HG02759 (cell line): ENCODE data around the gene ALOX15.
"Not testable (repeated sequence)": the region's sequence is repeated elsewhere in the genome, so short reads cannot be mapped to it uniquely, and the experiment has no call there.

ENCODE experiments used
- ATAC-seq: cut with Tn5 transposase; IDR thresholded peaks from one replicate; pipeline ENCODE4 v1.9.1; 2021; ENCODE audit warnings: mild to moderate bottlenecking, moderate library complexity; ENCODE audit not compliant: unreplicated experiment

The ALOX15 gene

GRCh38 chr17:4655933-4656332, 14.5 kb upstream of the ALOX15 start:
- ATAC-seq = not testable (repeated sequence)

DNA sequence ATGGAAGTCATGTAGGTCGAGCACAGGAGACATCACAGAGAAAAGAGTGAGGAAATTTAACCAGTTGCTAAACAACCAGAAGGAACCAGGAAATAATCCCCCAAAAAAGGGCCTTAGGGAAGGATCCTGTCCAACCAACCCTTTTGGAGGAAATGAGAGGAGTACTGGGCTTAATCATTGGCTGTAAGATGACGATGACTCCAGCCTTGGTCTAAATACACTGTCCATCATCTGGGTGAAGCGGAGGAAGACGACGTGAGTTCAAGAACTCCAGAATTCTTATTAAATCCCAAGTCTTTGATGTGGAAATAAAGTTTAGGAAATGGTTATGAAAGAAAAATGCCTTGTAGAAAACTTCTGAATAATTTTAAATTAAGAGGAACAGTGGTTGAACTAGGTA, 11.5 kb upstream of the ALOX15 start:
- no peak for ATAC-seq

DNA sequence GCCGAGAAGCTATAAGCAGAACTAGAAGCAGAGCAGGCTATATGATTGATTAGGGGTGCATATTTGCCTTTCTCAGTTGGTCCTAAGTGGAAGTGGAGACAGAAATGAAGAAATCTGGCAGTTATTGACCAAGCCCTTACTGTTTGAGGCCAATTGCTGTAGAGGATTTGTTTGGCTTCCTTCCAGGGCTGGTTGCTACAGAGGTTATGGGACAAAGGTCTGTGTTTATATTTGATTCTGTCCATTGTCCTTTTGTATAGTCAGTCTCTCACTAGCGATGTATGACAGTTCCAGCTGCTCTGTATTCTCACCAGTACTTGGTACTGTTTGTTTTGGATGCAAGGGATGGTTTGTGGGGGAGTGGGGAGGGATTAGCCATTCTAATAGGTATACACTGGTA, 7.3 kb upstream of the ALOX15 start:
- no peak for ATAC-seq

DNA sequence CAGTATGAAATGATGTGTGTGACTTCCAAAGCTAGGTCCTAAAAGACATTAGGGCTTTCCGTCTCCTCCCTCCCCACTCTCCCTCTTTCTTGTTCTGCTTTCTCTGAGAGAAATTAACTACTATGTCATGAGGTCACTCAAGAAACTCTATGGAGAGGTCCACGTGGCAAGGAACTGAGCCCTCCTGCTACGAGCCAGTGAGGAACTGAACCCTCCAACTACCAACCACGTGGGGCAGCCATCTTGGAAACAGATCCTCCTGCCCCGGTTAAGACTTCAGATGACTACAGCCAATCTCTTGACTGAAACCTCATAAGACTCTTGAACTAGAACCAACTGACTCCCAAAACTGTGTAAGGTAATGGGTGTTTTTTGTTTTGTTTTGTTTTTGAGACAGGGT, 4.2 kb upstream of the ALOX15 start:
- no peak for ATAC-seq

- no peak for ATAC-seq
Observed at GRCh38 chr17:4643676-4644075, 2.2 kb upstream of the ALOX15 start.

DNA sequence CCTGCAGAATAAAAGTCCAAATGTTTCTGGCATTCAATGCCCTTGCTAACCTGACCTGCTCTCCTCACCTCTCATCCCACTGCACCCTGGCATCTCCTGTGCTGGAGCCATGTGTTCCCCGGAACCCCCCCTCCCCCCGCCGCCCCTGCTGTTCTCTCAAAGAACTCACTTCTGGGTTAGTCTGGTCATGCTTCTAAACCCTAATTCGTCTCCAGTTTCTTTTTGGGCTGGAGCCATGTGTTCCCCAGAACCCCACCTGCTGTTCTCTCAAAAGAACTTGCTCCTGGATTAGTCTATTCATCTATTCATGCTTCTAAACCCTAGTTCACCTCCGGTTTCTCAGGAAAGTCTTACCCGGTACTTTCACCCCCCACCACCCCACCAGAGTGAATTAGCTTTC, 808 bp upstream of the ALOX15 start:
- no peak for ATAC-seq

- ATAC-seq = not testable (repeated sequence)
Observed at GRCh38 chr17:4640569-4641188, 799 bp downstream of the ALOX15 start.

- not testable (repeated sequence) for ATAC-seq
Observed at GRCh38 chr17:4639301-4640059, 2.0 kb downstream of the ALOX15 start.

GRCh38 chr17:4638766-4639165, 2.7 kb downstream of the ALOX15 start:
- not testable (repeated sequence) for ATAC-seq

GRCh38 chr17:4636474-4637100, 4.9 kb downstream of the ALOX15 start:
- ATAC-seq = no peak

DNA sequence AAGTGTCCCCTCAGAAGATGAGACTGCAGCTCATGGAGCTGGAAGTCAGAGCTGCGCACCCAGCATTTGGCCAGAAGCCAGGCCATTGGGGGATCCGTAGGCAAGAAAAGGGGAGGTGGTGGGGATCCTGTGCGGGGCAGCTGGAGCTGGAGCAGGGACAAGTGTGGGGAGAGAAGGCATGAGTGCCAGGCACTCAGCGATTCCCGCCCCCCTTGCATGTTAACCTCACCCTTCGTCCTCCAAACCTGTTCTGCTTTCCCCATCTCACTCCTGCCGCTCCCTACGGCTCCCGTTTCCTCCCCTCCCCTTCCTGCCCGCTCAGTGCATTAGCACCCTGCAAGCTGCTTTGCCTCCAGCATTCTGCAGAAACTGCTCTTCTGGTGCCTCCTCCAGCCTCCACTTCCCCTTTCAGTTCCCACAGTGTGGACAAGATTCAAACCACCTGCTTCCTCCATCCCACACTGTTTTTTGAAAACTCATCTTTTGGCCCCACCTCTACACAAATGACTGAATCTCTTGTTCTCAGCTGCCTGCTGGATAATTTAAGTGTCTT, 5.6 kb downstream of the ALOX15 start:
- peak; percentile 60 for ATAC-seq

DNA sequence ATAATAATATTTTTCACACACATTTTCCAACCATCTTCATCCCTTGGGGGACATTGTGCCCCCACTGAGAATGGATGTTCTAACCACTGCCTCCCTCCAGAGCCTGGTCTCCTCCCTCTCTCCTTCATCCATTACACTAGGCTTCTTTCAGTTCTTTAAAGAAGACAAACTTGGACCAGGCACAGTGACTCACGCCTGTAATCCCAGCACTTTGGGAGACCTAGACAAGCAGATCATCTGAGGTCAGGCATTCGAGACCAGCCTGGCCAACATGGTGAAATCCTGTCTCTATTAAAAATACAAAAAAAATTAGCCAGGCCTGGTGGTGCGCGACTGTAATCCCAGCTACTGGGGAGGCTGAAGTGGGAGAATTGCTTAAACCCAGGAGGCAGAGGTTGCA, 6.5 kb downstream of the ALOX15 start:
- no peak for ATAC-seq

- no peak for ATAC-seq
Observed at GRCh38 chr17:4633643-4634042, 7.8 kb downstream of the ALOX15 start.

GRCh38 chr17:4632581-4632920, 8.9 kb downstream of the ALOX15 start:
- ATAC-seq = no peak

DNA sequence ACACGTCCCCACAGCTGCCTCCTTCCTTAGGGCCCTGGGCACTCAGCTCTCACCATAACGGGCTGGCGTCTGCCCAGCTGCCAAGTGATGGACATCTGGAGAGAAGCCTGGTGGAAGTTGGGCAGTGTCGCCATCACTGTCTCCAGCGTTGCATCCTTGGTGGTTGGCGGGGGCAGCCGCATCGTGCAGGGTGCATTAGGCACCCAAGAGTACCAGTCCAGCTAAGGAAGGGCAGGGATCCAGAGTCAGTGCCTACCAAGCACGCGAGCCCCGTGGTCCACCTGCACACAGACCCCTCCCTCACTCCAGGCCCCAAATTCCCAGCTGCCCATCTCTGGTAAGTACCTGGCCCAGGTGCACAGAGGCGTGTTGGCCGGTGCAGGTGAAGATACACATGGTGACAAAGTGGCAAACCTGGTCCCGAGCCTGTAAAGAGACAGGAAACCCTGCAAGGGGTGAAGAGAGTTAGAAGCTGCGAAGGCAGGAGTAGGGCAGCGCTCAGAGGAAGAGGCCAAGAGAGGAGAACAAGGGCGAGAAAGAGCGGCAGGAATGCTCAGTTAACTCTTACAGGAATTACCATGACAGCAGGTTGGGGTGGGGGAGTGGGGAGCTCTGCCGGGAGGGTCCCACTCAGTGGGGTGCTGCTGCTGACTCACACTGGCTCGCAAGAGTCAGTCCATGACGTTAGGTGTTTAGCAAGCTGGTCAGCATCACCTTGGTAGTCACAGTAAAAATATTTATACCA, 9.5 kb downstream of the ALOX15 start:
- no peak for ATAC-seq

GRCh38 chr17:4631431-4631830, 10.0 kb downstream of the ALOX15 start:
- ATAC-seq = no peak

DNA sequence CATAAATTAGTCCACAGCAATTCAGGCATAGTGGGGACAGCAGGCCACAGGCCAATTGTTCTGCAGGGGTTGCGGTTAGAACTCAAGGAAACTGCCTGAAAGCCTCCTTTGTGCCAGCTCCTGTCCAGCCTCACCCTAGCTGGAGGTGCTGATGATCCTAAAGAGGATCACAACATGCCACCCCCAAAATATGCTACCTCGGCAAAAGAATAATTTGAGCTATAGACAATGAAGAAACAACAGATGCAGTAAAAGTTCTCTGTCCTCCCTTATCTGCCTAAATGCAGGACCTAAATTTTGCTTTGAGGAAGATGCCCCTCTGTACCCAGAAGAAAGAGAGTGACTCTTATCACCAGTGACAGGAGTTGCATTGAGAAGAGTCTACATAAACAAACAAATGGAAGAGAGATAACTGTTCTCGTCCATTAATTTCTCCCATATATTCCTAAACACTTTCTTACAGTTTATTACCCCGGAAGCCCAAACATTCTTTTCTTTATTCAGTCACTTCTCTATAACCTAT, 14.7 kb downstream of the ALOX15 start:
- no peak for ATAC-seq

DNA sequence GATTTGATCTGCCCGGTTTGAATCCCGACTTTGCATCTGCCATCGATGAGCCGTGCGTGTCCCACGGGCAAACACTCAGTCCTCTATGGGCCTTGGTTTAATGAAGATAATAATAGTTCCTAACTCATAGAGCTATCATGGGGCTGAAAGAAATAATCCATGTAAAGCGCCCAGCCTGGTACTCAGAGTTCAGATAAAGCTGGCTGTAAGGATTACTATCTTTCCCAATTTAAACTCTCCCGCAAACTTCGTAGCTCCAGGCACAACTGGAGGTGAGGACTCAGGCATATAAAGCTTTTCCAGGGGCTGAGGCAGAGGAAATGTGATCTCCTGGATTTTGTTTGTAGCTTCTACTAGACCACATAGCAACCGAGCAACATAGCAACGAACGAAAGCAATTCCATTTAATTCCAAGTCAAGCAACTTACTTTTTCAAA, 16.3 kb downstream of the ALOX15 start:
- no peak for ATAC-seq

GRCh38 chr17:4624451-4624911, 17.0 kb downstream of the ALOX15 start:
- ATAC-seq = not testable (repeated sequence)

DNA sequence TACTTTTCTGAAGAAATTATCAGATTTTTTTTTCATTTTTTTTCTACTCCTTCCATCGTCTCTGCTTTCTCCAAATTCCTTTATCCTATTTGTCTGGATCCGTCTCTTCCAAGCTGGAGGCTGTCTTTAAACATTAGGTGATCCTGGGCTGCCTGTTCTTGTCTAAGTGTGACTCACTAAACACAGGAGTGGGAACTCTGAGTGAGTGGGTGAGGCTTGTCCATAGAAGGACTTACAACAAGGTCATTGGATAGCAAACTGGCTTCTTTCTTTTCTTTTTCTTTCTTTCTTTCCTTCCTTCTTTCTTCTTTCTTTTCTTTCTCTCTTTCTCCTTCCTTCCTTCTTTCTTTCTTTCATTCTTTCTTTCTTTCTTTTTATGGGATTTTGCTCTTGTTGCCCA, 18.2 kb downstream of the ALOX15 start:
- ATAC-seq = no peak

- ATAC-seq = no peak
Observed at GRCh38 chr17:4622375-4622774, 19.1 kb downstream of the ALOX15 start.
